ENCODE data around the gene TFDP1.

GRCh38 chr13:113635048-113635420 is 50.5 kb downstream of the TFDP1 start:
- no peak for TF ChIP-seq CTCF (conservative IDR thresholded peaks at IDR 0.05 in 1 of 2, IDR thresholded peaks at IDR 0.05 in 1 of 2; ENCODE audit: low read depth in 1 of 2, low read length in 2 of 2)
- no peak for TF ChIP-seq EZH2 (IDR thresholded peaks at IDR 0.05; ENCODE audit: low read length, missing control alignments)

Data from fibroblast of lung (primary cell).